ENCODE data around the gene PADI4. TPM values are rescaled to one million over a fixed set of nuclear protein-coding genes. Genes with fewer than 3 reads are reported as not detected.

The PADI4 gene
- total and polyA plus RNA-seq, 4 donors, result 0.32 to 6.1 (median 0.90) TPM

- Histone ChIP-seq H3K27me3 (ENCODE audit: control insufficient read depth in 4 of 4, insufficient read depth in 4 of 4, low read length in 3 of 4) (no peaks in the 10 kb centered on the region), H3K9ac (ENCODE audit: low read depth in 1 of 2, low read length in 2 of 2) (no peak overlapping the region), H3K36me3 (ENCODE audit: control insufficient read depth in 4 of 4, insufficient read depth in 3 of 4, low read depth in 1 of 4, low read length in 3 of 4) (peaks cover 4 to 13% (median 7%) of the 10 kb centered on the region in 4 donors), H3K4me3 (ENCODE audit: low read depth in 1 of 3, low read length in 3 of 3) (no peak overlapping the region), H3K9me3 (ENCODE audit: control insufficient read depth in 4 of 4, low read length in 3 of 4) (no peaks in the 10 kb centered on the region), H3K27ac (ENCODE audit: low read depth in 1 of 2, low read length in 2 of 2) (no peak overlapping the region), H3K4me1 (ENCODE audit: control insufficient read depth in 4 of 4, insufficient read depth in 4 of 4, low read length in 3 of 4) (peaks cover 0 to 4% (median 0%) of the 10 kb centered on the region in 4 donors)
- WGBS, result 61% methylated on average over 15 of the region's 15 CpGs
- DNase-seq (ENCODE audit: low spot score), result no peak
- TF ChIP-seq SP1 (IDR thresholded peaks at IDR 0.05) (no peak), HNF4A (conservative IDR thresholded peaks at IDR 0.05) (no peak), FOXA2 (IDR thresholded peaks at IDR 0.05) (no peak), RAD21 (IDR thresholded peaks at IDR 0.05) (no peak), ZBTB33 (IDR thresholded peaks at IDR 0.05) (no peak)
Observed at GRCh38 chr1:17404034-17404684, 96.2 kb downstream of the PADI4 start.

GRCh38 chr1:17404820-17405219, 96.8 kb downstream of the PADI4 start:
- Histone ChIP-seq H3K9ac (ENCODE audit: low read depth in 1 of 2, low read length in 2 of 2) (no peak overlapping the region), H3K27me3 (ENCODE audit: control insufficient read depth in 4 of 4, insufficient read depth in 4 of 4, low read length in 3 of 4) (no peaks in the 10 kb centered on the region), H3K36me3 (ENCODE audit: control insufficient read depth in 4 of 4, insufficient read depth in 3 of 4, low read depth in 1 of 4, low read length in 3 of 4) (peaks cover 9 to 20% (median 11%) of the 10 kb centered on the region in 4 donors), H3K27ac (ENCODE audit: low read depth in 1 of 2, low read length in 2 of 2) (no peak overlapping the region), H3K9me3 (ENCODE audit: control insufficient read depth in 4 of 4, low read length in 3 of 4) (no peaks in the 10 kb centered on the region), H3K4me1 (ENCODE audit: control insufficient read depth in 4 of 4, insufficient read depth in 4 of 4, low read length in 3 of 4) (peaks cover 0 to 4% (median 0%) of the 10 kb centered on the region in 4 donors), H3K4me3 (ENCODE audit: low read depth in 1 of 3, low read length in 3 of 3) (no peak overlapping the region)
- no peak for DNase-seq (ENCODE audit: low spot score)
- WGBS, result 58% methylated on average over 6 of the region's 6 CpGs
- TF ChIP-seq RXRA (IDR thresholded peaks at IDR 0.05) (no peak), RAD21 (IDR thresholded peaks at IDR 0.05) (no peak), JUND (IDR thresholded peaks at IDR 0.05) (no peak), MAX (IDR thresholded peaks at IDR 0.05) (no peak), REST (IDR thresholded peaks at IDR 0.05) (no peak), EGR1 (IDR thresholded peaks at IDR 0.05; ENCODE audit: low read depth in 2 of 2) (no peak), ZBTB33 (IDR thresholded peaks at IDR 0.05) (no peak), NR2F2 (IDR thresholded peaks at IDR 0.05) (no peak)
